ENCODE data around the gene SYK. TPM values are rescaled to one million over a fixed set of nuclear protein-coding genes. Genes with fewer than 3 reads are reported as not detected.
A peak's percentile ranks its signal among the peaks of the same experiment; 100 is the strongest.

Gene SYK
- total RNA-seq, 4 donors from 2014 or later, result 17.9 to 26.2 (median 23.2) TPM

DNA sequence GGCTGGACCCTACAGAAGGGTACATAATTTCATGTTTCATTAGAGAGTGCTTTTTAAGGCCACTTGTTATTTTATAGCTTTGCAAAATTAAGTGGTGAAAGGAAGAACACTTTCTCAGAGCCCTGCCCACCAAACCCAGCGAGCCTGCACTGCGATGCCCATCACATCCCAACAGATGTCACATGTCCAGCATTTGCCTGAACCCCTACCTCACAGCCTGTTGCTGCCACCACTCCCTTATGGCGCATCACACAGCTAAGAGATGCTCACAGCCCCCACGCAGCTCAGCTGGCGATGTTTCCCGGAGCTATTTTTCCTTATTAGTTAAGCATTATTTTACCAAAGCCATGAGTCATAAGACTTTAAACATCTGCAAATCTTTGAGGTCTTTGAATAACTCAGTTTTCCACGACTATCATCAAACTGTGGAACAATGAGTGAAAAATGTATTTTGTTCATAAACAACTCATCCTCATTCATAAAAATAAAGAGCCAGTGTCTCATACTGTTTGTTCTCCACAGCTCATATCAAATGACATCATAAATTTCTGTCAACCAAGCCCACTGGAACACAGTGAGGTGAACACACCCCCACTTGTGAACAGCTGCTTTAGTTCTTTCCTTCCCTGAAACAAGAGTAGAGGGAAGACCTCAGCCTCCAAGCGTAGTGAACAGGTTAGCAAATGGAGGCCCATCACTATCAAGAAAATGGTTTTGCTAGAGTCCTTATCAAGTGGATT is 104.9 kb downstream of the SYK start:
- WGBS, 2 donors, result 53 to 69% methylated on average over 8 of the region's 8 CpGs
- no peak overlapping the region for H3K4me3 ChIP-seq (ENCODE audit: low read depth, poor library complexity, severe bottlenecking)
- peak in 1 of 2 donors; percentile 76 for DNase-seq (ENCODE audit: low spot score in 2 of 2)
- TF ChIP-seq POLR2A (IDR thresholded peaks at IDR 0.05), result no peak
- TF ChIP-seq, protein P1, sequence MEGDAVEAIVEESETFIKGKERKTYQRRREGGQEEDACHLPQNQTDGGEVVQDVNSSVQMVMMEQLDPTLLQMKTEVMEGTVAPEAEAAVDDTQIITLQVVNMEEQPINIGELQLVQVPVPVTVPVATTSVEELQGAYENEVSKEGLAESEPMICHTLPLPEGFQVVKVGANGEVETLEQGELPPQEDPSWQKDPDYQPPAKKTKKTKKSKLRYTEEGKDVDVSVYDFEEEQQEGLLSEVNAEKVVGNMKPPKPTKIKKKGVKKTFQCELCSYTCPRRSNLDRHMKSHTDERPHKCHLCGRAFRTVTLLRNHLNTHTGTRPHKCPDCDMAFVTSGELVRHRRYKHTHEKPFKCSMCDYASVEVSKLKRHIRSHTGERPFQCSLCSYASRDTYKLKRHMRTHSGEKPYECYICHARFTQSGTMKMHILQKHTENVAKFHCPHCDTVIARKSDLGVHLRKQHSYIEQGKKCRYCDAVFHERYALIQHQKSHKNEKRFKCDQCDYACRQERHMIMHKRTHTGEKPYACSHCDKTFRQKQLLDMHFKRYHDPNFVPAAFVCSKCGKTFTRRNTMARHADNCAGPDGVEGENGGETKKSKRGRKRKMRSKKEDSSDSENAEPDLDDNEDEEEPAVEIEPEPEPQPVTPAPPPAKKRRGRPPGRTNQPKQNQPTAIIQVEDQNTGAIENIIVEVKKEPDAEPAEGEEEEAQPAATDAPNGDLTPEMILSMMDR (IDR thresholded peaks at IDR 0.05), result no peak
- intact Hi-C loops (cut with DNase I; ENCODE audit: low total_unique reads), result no loop called here

DNA sequence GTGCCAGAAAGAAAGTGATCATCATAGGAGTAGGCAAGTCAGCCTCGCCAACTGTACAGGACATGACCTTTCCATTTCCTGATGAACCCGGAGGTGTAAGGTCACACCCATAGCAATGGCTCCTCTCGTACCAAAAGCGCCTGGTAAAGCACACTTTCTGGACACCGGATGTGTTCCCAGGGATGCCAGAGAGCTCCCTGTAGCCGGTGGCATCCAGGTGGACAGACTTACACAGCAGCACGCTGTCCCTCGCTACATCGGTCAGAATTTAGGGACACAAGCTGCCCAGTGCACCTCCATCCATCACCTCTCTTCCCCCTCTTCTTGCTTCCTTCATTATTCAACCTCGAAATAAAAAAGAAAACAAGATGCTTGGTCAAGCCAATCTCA is 105.4 kb downstream of the SYK start:
- H3K4me3 ChIP-seq (ENCODE audit: low read depth, poor library complexity, severe bottlenecking), result no peak overlapping the region
- TF ChIP-seq POLR2A (IDR thresholded peaks at IDR 0.05), result no peak
- TF ChIP-seq, protein P1 (IDR thresholded peaks at IDR 0.05), result no peak
- 86 to 87% methylated on average over 10 of the region's 10 CpGs for WGBS, 2 donors
- DNase-seq (ENCODE audit: low spot score in 2 of 2), result peak in 1 of 2 donors; percentile 70
- intact Hi-C loops (cut with DNase I; ENCODE audit: low total_unique reads), result no loop called here

- intact Hi-C loops (cut with DNase I; ENCODE audit: low total_unique reads), result no loop called here
- 93 to 94% methylated on average over 4 of the region's 4 CpGs for WGBS, 2 donors
- DNase-seq (ENCODE audit: low spot score in 2 of 2), result peak in 1 of 2 donors; percentile 12
- H3K4me3 ChIP-seq (ENCODE audit: low read depth, poor library complexity, severe bottlenecking), result no peak overlapping the region
- TF ChIP-seq POLR2A (IDR thresholded peaks at IDR 0.05), result no peak
- TF ChIP-seq, protein P1 (IDR thresholded peaks at IDR 0.05), result no peak
Observed at GRCh38 chr9:90907790-90908189, 106.2 kb downstream of the SYK start.

GRCh38 chr9:90909225-90909624 is 107.6 kb downstream of the SYK start:
- H3K4me3 ChIP-seq (ENCODE audit: low read depth, poor library complexity, severe bottlenecking), result no peak overlapping the region
- intact Hi-C loops (cut with DNase I; ENCODE audit: low total_unique reads), result no loop called here
- TF ChIP-seq, protein P1 (IDR thresholded peaks at IDR 0.05), result no peak
- TF ChIP-seq POLR2A (IDR thresholded peaks at IDR 0.05), result no peak
- WGBS, 2 donors, result 75 to 87% methylated on average over 4 of the region's 4 CpGs
- no peak for DNase-seq (ENCODE audit: low spot score in 2 of 2)

- peak in 1 of 2 donors; percentile 76 for DNase-seq (ENCODE audit: low spot score in 2 of 2)
Observed at GRCh38 chr9:90909747-90910283, 108.2 kb downstream of the SYK start.

More at GRCh38 chr9:90909747-90910283, 108.2 kb downstream of the SYK start:
- WGBS, 2 donors, result 94 to 100% methylated on average over 3 of the region's 3 CpGs
- no peak overlapping the region for H3K4me3 ChIP-seq (ENCODE audit: low read depth, poor library complexity, severe bottlenecking)
- TF ChIP-seq, protein P1 (IDR thresholded peaks at IDR 0.05), result no peak
- no peak for TF ChIP-seq POLR2A (IDR thresholded peaks at IDR 0.05)
- intact Hi-C loops (cut with DNase I; ENCODE audit: low total_unique reads), result loop anchor here (5.0 kb wide), 1 partner anchor 817 kb away; no protein-coding TSS in a partner anchor
